GM10847 (cell line): ENCODE data around the gene DEGS2.

Experiments
- POLR2A ChIP-seq: IDR thresholded peaks from 2 replicates; pipeline ENCODE4 v1.6.1; 2011; ENCODE audit not compliant: insufficient read length; ENCODE audit errors: extremely low read depth

Gene DEGS2

DNA sequence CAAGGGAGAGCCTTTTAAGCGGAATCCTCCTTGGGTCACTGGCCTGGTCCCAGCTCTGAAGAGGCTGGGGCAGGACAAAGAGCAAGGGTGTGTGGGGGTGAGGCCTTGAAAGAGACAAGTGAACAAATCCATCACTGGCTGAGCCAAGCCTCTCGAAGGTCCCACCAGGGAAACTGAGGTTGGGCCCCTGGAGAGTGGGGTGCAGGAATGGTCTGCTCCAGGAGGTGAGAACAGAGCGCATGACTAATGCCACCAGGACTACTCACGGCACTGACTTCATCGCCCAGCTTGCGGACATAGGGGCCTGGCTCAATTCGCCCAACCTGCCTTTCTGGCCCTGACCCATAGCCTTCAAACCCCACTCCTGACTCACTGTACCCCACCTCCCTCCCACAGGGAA, 19.2 kb upstream of the DEGS2 start:
- TF ChIP-seq POLR2A = no peak

DNA sequence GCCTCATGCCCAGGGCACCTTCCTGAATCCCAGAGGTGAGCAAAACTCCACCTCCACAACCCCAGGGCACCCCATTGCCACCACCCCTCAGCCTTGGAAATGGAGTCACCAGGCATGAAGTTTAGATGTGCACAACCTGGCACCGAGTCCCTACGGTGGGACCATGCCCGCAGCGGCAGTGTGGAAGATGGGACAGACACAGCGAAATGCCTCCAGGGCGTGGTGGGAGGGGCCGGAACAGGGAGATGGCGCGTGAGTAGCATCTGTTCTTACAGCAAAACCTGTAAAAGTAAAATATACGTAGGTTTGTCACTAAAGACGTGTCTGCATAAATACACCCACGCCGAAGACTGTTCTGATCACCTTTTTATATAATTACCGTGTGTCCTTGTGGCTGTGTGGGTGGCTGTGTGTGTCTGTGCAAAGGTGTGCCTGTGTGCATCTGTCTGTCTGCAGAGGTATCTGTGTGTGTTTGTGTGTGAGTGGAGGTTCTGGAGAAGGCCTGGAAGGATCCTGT, 17.4 kb upstream of the DEGS2 start:
- TF ChIP-seq POLR2A = no peak

DNA sequence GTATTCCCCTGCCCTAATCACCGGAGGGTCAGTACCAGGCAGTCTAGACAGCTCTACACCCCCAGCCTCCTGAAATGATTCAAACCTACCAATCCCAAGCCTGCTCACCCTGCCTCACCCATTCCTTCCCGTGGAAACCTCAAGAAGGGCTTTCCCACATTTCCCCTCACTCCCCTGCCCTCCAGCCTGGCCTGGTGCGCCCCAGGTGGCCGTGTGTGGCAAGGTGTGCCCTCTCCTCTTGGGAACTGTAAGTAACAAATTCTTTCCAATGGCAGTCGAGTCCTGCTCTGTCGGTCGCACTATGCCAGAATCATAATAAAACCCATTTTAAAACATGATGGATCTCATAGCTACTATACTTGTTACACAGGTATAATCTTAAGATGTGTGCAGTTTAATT, 13.9 kb upstream of the DEGS2 start:
- TF ChIP-seq POLR2A = no peak

DNA sequence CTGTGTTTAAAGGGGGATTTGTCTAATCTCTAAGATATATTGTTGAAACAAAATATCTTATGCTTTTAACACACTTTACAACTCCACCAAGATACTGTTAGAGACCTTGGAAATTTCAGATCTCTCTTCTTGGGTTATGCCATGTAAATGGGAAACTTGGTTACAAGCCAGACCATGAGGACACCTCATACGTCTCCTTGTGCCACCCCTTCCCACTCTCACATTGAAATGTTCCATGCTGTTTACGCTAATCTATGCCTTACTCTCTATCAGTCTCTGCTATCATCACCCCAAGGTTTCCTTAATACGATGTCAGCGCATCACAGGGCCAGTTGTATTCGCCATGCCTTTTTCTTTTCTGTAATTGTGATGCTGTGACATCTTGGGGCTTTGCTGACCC, 13.4 kb upstream of the DEGS2 start:
- no peak for TF ChIP-seq POLR2A

DNA sequence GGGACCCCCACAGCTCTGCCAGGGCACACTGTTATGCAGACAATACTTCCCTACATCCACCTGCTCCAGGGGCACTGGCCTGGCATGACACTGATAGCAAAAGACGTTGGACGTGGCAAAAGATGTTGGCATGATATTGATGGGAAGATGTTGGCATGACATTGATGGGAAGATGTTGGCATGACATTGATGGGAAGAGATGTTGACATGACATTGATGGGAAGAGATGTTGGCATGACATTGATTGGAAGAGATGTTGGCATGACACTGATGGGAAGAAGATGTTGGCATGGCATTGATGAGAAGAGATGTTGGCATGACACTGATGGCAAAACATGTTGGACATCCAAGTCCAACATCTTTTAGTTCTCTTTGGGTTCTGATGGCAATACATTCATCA, 11.4 kb upstream of the DEGS2 start:
- TF ChIP-seq POLR2A = no peak

DNA sequence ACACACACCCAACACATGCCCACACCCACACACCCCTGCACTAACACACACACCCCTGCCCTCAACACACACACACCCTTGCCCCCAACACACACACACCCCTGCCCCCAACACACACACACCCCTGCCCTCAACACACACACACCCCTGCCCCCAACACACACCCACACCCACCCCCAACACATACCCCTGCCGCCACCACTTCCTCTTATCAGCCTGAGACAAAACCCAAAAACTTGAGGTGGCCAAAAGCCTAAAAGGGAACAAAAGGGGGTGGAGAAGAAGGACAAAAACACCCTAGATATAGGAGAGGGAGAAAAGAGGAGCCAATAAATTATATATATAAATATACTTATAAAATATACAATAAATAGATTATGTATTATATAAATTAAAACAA, 9.1 kb upstream of the DEGS2 start:
- no peak for TF ChIP-seq POLR2A

DNA sequence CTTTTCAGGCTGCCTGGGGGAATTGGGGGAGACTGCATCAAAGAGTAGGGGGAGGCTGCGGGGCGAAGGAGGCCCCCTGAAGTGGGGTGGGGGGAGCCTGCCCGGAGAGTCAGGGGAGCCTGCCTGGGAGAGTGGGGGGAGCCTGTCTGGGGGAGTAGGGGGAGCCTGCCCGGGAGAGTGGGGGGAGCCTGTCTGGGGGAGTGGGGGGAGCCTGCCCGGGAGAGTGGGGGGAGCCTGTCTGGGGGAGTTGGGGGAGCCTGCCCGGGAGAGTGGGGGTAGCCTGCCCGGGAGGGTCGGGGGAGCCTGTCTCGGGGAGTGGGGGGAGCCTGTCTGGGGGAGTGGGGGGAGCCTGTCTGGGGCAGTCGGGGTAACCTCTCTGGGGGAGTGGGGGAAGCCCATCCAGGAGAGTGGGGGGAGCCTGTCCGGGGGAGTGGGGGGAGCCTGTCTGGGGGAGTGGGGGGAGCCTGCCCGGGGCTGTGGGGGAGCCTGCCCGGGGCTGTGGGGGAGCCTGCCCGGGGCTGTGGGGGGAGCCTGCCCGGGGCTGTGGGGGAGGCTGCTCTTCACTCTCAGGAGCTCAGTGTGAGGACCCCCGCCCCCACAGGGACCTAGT, 6.5 kb upstream of the DEGS2 start:
- no peak for TF ChIP-seq POLR2A

DNA sequence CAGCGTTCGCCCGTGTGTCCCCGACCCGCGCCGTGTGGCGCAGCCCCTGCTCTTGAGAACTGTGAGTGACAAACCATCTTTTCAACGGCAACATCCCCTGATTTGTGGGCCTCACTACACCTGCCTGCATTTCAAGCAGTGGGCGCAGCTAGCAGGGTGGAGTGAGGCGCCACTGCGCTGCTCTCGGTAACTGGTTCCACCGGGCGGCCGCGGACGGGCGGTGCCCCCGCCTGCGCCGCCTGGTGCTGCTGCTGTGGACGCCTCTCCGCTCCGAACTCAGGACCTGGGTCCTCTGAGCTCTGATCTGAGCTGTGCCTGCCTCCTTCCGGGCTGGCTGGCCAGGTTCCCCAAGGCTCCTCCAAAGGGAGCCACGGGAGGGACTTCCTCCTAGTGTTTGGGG, 5.9 kb upstream of the DEGS2 start:
- no peak for TF ChIP-seq POLR2A

DNA sequence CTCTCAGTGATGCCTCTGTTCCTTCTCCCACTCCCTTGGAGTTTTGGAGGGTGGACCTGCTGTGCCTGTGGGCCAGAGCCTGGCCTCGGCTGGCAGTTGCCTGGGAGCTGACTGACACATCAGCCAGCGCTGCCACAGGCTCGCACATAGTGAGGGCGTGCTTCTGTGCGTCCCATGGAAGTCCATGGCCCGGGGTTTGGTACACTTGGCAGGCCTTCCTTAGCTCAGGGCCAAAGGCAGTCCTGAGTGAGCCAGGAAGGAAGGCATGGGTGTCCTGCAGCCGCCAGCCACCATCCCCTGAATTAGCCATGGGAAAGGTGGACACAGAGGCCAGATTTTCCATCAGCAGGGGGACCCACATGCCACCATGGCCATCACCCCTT, 1.1 kb upstream of the DEGS2 start:
- no peak for TF ChIP-seq POLR2A

DNA sequence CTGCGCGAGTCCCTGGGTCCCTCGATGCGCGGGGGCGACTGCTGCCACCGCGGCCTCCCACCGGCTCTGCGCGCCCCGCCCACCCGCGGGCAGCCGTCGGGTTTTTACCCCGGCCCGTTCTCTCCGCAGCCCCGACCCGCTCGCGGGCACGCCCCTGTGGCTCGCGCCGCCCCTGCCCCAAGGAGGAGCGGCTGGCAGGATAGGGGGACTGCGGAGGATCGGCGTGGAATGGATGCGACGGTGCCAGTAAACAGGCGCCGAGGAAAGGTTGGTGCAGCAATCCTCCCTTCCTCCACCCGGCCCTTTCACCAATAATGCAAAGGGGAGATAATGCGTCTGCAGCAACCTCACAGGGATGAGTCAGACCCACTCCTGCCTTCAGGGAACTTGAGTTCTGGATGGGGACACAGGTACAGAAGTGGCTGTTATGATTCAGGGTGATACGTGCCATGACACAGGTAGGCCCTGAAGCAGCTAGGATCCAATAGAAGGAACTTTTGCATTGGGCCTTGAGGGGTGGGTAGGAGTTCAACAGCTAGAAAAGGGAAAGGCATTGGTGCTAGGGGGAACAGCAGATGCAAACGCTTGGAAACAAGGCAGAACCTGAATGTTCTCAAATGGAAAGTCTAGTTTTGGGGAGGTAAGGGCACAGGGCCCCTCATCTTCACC, 554 bp upstream of the DEGS2 start:
- no peak for TF ChIP-seq POLR2A

DNA sequence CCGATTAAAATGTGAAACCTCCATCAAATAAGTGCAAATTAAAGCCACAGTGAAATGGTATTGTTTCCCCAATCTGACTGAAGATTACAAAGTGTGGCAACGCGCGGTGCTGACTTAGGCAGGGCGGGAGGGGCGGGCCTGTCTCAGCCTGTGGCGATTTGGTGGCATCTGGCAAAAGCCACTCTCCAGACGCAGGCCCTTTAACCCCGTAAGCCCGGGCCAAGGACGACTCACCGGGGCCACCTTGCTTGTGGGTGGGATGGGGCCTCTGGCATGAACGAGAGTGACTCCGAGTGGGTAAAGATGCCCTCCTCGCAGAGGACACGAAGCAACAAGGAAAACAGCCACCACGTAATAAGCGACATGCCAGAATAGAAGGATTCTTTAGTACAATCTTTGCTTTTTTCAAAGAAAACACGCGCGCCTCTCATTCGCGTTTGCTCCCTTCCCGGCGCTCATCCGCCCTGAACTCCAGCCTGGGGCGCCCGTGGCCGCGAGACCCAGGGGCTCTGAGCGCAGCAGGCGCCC, 815 bp downstream of the DEGS2 start:
- TF ChIP-seq POLR2A = no peak

DNA sequence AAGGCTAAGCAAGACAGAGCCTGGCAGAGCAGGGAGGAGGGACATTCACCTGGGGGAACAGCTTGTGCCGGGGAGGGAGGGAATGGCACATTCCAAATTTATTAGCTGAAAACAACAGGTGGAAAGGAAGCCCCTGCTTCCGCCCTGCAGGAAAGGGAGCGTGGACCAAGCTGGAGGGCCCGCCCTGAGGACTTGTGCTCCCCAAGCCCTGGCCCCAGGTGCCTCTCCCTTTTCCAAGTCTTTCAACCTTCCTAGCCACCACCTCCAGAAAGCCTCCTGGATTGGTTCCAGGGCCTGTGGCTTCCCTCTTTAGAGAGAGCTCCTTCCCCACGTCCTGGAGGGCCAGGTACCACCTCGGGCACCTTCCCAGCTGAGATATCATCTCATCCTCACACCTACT, 2.7 kb downstream of the DEGS2 start:
- no peak for TF ChIP-seq POLR2A

DNA sequence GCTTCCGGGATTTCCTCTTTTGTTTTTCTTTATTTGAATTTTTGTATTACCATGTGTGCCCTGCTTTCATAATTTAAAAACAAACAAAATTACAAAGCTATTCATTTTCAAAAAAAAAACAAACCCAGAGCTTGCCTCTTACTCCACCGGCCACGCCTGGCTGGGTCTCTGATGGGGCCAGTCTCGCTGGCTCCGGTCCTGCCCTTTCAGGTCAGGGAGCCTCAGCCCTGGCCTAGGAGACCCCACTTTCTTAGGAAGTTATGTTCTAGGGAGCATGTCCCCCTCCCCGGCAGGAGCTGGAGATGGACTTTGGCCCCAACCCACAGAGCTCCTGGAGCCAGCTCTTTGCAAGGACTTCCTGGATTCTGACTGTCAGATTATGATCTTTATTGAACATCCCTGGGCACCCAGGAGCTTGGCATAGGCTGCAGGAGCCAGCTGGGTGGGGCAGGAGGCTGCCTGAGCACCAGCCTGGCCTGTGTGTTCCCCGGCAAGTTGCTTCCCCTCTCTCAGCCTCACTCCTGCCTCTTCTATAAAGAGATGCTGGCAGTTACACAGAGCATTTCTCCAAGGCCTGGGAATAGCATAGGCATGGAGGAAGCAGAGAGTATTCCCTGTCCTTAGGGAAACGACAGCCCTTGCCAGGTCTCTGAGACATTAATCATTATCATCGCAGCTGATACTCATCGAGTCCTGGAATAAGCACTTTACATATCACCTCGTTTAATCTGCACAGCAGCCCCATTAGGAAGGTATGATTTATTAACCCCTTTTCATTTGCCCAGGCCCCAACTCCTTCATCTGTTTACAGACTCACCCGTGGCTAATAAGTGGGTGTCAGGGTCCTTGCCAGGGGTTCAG, 3.5 kb downstream of the DEGS2 start:
- TF ChIP-seq POLR2A = no peak

DNA sequence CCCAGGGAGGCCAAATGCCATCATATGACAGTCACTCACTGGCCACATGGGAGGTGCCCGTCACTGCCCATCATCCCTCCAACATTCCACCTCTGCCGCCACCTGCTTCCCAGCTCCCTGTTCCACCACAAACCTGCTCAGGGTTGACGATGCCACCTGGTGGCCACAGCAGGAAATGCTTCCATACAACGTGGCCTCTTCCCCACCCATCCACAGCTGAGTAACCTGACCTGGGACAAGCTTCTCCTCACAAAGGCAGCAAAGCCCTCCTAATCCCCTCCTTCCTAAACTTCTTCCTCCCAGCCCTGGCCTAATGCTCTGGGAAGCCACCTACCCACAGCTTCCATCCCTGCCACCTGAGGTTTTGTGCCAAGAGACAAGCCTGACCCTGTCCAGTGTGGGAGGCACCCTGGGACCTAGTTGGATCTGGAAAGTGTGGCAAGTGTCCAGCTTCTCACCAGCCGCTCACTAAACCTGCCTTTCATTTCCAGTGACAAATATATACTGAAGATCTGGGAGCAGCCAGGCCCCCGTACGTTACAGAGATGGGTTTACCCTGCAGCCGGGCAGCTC, 4.3 kb downstream of the DEGS2 start:
- no peak for TF ChIP-seq POLR2A

DNA sequence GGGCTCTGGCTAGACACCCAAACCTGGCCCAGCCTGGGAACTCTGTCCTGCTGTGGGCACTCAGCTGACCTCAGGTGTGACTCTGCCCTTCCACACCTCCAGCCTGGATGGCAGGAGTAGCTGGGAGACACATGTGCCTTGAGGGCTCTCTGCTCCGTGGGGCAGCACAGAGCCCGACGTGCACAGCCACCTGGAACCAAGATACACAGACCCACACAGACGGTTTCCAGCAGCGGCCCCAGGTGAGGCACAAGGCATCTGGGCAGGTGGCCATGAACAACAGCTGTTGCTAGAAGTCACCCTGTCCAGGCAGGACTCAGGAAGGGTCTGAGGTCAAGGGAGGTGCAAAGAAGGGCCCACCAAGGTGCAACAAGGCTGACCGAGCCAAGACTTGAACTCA, 5.9 kb downstream of the DEGS2 start:
- no peak for TF ChIP-seq POLR2A
